Kidney (tissue), 14 donors: ENCODE results near the gene RAB3D. TPM values are rescaled to one million over a fixed set of nuclear protein-coding genes. Genes with fewer than 3 reads are reported as not detected.

Experiments used
- DNase-seq, 5 donors: peaks; one replicate each; pipeline ENCODE4 v3.0.0-alpha.2; 2013 to 2020
- FAIRE-seq: peaks from 2 replicates; lab custom pipeline; 2012; peaks lifted over from hg19 to GRCh38; lab: Jason Lieb, UNC
- H3K27ac ChIP-seq, 2 donors: one replicate each; pipeline ENCODE4 v1.7.0; 2013; ENCODE audit warnings: low read depth in 2 of 2, low read length in 2 of 2, inconsistent platforms in 1 of 2
- H3K27me3 ChIP-seq: one replicate; pipeline ENCODE4 v1.7.1; 2013; ENCODE audit warnings: low read length, inconsistent platforms; ENCODE audit not compliant: control insufficient read depth, insufficient read depth
- H3K36me3 ChIP-seq, 3 donors: one replicate each; pipeline versions ENCODE4 v1.7.0 to v1.7.1; 2013; ENCODE audit warnings: low read length in 3 of 3, control low read depth in 1 of 3, inconsistent platforms in 1 of 3; ENCODE audit not compliant: insufficient read depth in 3 of 3, control insufficient read depth in 2 of 3
- H3K4me1 ChIP-seq, 3 donors: one replicate each; pipeline versions ENCODE4 v1.7.0 to v1.7.1; 2013; ENCODE audit warnings: low read length in 3 of 3, inconsistent platforms in 1 of 3, low read depth in 1 of 3; ENCODE audit not compliant: control insufficient read depth in 2 of 3, insufficient read depth in 2 of 3
- H3K4me3 ChIP-seq, 3 donors: one replicate each; pipeline versions ENCODE4 v1.7.0 to v1.8.1; 2013; ENCODE audit warnings: low read length in 3 of 3, control low read depth in 1 of 3, inconsistent platforms in 1 of 3
- H3K9ac ChIP-seq, 3 donors: one replicate each; pipeline versions ENCODE4 v1.7.0 to v1.7.1; 2013; ENCODE audit warnings: low read length in 3 of 3, control low read depth in 1 of 3, inconsistent platforms in 1 of 3
- H3K9me3 ChIP-seq, 3 donors: one replicate each; pipeline versions ENCODE4 v1.7.0 to v1.7.1; 2013; ENCODE audit warnings: low read length in 3 of 3, control low read depth in 1 of 3, inconsistent platforms in 1 of 3; ENCODE audit not compliant: control insufficient read depth in 2 of 3, insufficient read depth in 1 of 3
- intact Hi-C: fragments of 100-400 bp; cut with DNase I; formaldehyde crosslinking; loops from one replicate; pipeline ENCODE4 v1.11.1; 2022
- polyA plus RNA-seq: library from polyadenylated mRNA; stranded (reverse); fragments of 350-450 nt; fragmentation: Illumina TruSeq; extraction: RNeasy Lipid Tissue Mini Kit (QIAGEN cat#74804); gene quantifications from one replicate; pipeline ENCODE4 v1.2.3, GENCODE V29; 2014; ENCODE audit warnings: low read depth, low replicate concordance; ENCODE audit not compliant: insufficient read depth
- total RNA-seq: library from RNA; stranded (reverse); fragmentation: NEBNext Ultra II Directional; extraction: Animal tissue kit (Norgen Biotek cat#: 25700); gene quantifications from one replicate; pipeline ENCODE4 v1.2.1, GENCODE V29; 2021
- TF ChIP-seq, protein P1 (sequence below): IDR thresholded peaks from 3 replicates; pipeline ENCODE4 v1.5.1; 2012; ENCODE audit warnings: mild to moderate bottlenecking, moderate library complexity, borderline replicate concordance; ENCODE audit not compliant: insufficient read depth; ENCODE audit errors: extremely low read depth
- donor health status: control.
- donor health status: control.
- donor health status: control.
- donor health status: control.
- donor health status: control.
- donor health status: DM: yes; HTN: yes; CAD: no.
- donor health status: Normal renal cell carcinoma (clear cell type).

Gene RAB3D
- total and polyA plus RNA-seq, 2 donors from 2014 or later: 8.3 to 80.4 TPM

DNA sequence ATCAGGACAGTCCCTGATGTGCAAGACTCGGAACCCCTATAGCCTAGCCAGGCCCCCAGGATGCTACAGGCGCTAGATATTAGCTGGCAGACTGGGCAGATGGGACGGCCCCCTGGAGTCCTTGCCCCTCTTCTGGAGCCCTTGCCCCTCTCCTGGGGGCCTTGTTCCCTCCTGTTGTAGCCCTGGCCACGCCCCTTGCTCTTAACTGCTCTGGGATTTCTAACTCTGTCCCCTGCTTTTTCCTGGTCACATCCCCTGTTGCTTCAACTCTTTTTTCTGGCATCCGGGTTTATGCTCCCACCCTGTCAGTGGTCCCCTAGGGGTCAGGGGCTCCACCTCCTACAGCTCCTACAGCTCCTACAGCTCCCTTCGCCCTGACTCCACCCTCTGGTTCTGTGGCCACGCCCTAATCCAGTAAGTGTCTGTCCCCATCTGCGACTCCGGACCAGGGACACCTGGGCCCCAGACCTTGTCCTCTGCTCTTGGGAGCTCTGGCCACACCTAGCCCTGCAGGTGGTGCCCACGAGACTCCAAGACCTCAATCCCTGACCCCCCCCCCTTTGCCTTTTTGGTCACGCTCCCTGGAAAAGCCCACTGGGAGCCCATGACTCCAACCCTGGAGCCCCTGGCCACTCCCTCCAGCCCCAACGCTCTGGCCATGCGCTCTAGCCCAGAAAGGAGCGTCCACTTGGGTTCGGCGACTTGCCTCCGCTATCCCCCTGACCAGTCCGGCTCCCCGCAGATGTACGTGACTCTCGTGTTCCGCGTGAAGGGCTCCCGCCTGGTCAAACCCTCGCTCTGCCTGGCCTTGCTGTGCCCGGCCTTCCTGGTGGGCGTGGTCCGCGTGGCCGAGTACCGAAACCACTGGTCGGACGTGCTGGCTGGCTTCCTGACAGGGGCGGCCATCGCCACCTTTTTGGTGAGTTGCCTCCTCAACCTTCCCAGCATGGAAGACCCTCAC lies 22.6 kb upstream of the RAB3D start:
- H3K9ac ChIP-seq: no peak overlapping the region
- H3K4me1 ChIP-seq: no peaks in the 10 kb centered on the region
- H3K27me3 ChIP-seq: no peaks in the 10 kb centered on the region
- H3K9me3 ChIP-seq: no peaks in the 10 kb centered on the region
- FAIRE-seq: no peak
- H3K36me3 ChIP-seq: no peaks in the 10 kb centered on the region
- no peak overlapping the region for H3K4me3 ChIP-seq
- no peak overlapping the region for H3K27ac ChIP-seq
- intact Hi-C loops: no loop called here
- TF ChIP-seq, protein P1, sequence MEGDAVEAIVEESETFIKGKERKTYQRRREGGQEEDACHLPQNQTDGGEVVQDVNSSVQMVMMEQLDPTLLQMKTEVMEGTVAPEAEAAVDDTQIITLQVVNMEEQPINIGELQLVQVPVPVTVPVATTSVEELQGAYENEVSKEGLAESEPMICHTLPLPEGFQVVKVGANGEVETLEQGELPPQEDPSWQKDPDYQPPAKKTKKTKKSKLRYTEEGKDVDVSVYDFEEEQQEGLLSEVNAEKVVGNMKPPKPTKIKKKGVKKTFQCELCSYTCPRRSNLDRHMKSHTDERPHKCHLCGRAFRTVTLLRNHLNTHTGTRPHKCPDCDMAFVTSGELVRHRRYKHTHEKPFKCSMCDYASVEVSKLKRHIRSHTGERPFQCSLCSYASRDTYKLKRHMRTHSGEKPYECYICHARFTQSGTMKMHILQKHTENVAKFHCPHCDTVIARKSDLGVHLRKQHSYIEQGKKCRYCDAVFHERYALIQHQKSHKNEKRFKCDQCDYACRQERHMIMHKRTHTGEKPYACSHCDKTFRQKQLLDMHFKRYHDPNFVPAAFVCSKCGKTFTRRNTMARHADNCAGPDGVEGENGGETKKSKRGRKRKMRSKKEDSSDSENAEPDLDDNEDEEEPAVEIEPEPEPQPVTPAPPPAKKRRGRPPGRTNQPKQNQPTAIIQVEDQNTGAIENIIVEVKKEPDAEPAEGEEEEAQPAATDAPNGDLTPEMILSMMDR: no peak
- DNase-seq: no peak

DNA sequence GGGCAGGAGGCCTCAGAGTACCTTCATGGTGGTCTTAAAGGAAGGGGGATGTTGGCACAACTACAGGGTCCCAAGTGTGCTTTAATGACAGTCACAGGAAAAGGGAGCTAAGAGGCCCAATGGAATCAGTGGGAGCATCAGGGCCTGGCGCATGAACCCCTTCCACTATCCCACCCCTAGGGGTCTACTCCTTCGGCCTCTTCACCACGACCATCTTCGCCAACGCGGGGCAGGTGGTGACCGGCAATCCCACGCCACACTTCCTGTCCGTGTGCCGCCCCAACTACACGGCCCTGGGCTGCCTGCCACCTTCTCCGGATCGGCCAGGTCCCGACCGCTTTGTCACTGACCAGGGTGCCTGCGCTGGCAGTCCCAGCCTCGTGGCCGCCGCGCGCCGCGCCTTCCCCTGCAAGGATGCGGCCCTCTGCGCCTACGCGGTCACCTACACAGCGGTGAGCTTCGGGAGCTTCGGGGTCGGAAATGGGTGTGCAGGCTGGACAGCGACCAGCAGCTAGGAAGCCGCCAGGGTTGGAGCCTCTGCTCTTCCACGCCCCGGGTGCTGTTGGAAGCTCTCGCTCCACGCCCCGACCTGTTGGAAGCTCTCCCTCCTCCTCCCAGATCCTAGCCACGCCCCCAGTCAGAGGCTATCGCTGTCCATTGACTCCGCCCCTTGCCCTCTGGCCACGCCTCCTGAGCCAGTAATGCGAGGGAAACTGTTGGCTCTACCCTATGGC lies 21.7 kb upstream of the RAB3D start:
- H3K9me3 ChIP-seq: no peaks in the 10 kb centered on the region
- TF ChIP-seq, protein P1: no peak
- no peaks in the 10 kb centered on the region for H3K27me3 ChIP-seq
- intact Hi-C loops: no loop called here
- no peak overlapping the region for H3K27ac ChIP-seq
- peak in 4 of 5 donors; percentile 87 to 92 (median 88) for DNase-seq
- FAIRE-seq: no peak
- no peak overlapping the region for H3K9ac ChIP-seq
- H3K4me1 ChIP-seq: peaks cover 0 to 2% (median 0%) of the 10 kb centered on the region in 3 donors
- no peak overlapping the region for H3K4me3 ChIP-seq
- H3K36me3 ChIP-seq: no peaks in the 10 kb centered on the region

DNA sequence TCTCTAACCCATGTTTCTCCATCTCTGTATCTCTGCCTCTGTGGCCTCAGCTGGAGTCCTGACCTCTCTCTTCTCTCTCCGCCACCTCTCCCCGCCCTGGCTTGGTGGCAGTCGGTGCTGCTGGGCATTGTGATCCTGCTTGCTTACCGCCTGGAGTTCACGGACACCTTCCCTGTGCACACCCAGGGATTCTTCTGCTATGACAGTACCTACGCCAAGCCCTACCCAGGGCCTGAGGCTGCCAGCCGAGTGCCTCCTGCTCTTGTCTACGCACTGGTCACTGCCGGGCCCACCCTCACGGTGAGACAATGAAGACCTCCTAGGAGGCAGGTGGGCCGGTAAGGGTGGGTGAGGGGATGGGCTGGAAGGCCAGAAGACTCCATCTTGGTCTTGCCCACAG lies 20.0 kb upstream of the RAB3D start:
- H3K27me3 ChIP-seq: peaks cover 2% of the 10 kb centered on the region
- no peak overlapping the region for H3K27ac ChIP-seq
- H3K9ac ChIP-seq: no peak overlapping the region
- TF ChIP-seq, protein P1: no peak
- H3K36me3 ChIP-seq: no peaks in the 10 kb centered on the region
- no peaks in the 10 kb centered on the region for H3K9me3 ChIP-seq
- intact Hi-C loops: no loop called here
- H3K4me1 ChIP-seq: peaks cover 3 to 8% (median 4%) of the 10 kb centered on the region in 3 donors
- no peak for DNase-seq
- no peak overlapping the region for H3K4me3 ChIP-seq
- FAIRE-seq: no peak
